SK-N-MC (cell line): ENCODE results near the gene MAPK8IP2.

ENCODE experiments used
- EZH2 ChIP-seq: fragments of 200-600 bp; sonication (generic); IDR thresholded peaks from one replicate; pipeline ENCODE4 v1.6.1; 2017; ENCODE audit warnings: antibody characterized with exemption
- FOXP2 ChIP-seq: optimal IDR thresholded peaks from 2 replicates; pipeline ENCODE3; 2011; ENCODE audit warnings: mild to moderate bottlenecking, moderate library complexity; ENCODE audit not compliant: insufficient read depth; ENCODE audit errors: extremely low read length, control extremely low read depth
- POLR2AphosphoS5 ChIP-seq: IDR thresholded peaks from 2 replicates; pipeline ENCODE4 v1.6.1; 2012; ENCODE audit warnings: mild to moderate bottlenecking, low read depth, low read length, borderline replicate concordance

DNA sequence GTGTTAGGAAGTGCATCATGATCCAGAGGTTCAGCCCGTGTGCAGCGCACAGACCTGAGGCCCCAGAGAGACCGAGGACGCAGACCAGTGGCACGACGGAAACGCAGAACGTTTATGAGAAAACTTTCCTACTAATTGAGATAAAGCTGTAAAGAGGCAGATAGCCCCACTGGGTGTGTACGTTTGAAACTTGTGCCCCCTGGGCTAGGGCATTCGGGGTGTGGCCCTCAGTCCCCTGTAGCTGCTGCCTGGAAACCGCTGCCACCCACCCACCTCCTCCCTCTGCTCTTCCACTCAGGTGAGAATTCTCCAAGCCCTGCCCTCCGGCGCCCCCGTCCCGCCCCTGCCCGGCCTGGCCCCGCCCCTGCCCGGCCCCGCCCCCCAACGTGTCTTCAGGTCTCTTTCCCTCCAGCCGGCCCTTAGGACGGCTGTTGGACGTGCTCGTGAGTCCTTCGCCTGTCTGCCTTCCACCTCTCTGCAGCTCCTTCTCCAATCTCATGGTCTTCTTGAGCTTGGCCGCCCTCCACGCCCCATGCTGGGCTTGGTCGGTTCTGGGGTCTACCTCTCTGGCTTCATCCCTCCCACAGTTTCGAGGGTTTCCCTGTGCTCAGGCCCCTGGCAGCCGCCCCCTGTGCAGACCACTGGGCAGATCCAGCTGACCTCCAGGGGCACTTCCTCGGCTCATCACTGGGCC lies 12.1 kb downstream of the MAPK8IP2 start:
- no peak for TF ChIP-seq FOXP2
- no peak for TF ChIP-seq POLR2AphosphoS5
- no peak for TF ChIP-seq EZH2
